Suprapubic skin (tissue), 4 donors: ENCODE measurements around the gene NTF4.

ENCODE experiments used
- EP300 ChIP-seq: sonication (generic); formaldehyde crosslinking; IDR thresholded peaks from one replicate; pipeline ENCODE4 v1.6.1; 2017; ENCODE audit warnings: antibody characterized with exemption
- POLR2AphosphoS5 ChIP-seq, 3 donors: sonication (generic); formaldehyde crosslinking; IDR thresholded peaks; one replicate each; pipeline ENCODE4 v1.6.1; 2017; ENCODE audit warnings: antibody characterized with exemption in 3 of 3
- TF ChIP-seq, protein P1 (sequence below), 2 donors: fragments of 200-600 bp in 1 of 2; fragments of 450-650 bp in 1 of 2; sonication (generic) in 1 of 2; IDR thresholded peaks; one replicate each; pipeline ENCODE4 v1.5.1; 2016 to 2019; ENCODE audit warnings: antibody characterized with exemption in 2 of 2, mild to moderate bottlenecking in 1 of 2, moderate library complexity in 1 of 2

- TF ChIP-seq, protein P1, sequence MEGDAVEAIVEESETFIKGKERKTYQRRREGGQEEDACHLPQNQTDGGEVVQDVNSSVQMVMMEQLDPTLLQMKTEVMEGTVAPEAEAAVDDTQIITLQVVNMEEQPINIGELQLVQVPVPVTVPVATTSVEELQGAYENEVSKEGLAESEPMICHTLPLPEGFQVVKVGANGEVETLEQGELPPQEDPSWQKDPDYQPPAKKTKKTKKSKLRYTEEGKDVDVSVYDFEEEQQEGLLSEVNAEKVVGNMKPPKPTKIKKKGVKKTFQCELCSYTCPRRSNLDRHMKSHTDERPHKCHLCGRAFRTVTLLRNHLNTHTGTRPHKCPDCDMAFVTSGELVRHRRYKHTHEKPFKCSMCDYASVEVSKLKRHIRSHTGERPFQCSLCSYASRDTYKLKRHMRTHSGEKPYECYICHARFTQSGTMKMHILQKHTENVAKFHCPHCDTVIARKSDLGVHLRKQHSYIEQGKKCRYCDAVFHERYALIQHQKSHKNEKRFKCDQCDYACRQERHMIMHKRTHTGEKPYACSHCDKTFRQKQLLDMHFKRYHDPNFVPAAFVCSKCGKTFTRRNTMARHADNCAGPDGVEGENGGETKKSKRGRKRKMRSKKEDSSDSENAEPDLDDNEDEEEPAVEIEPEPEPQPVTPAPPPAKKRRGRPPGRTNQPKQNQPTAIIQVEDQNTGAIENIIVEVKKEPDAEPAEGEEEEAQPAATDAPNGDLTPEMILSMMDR (IDR thresholded peaks at IDR 0.05), result no peak
- TF ChIP-seq EP300 (no peak), POLR2AphosphoS5 (IDR thresholded peaks at IDR 0.05) (no peak)
These were observed 16.7 kb upstream of the NTF4 start for GRCh38 chr19:49081273-49081672.
